DND-41 (cell line): ENCODE results near the gene SLC24A3.

ENCODE experiments used
- CTCF ChIP-seq: IDR thresholded peaks from 2 replicates; pipeline ENCODE4 v1.5.1; 2012; ENCODE audit warnings: borderline replicate concordance, low read length, moderate library complexity, mild to moderate bottlenecking; ENCODE audit not compliant: poor library complexity, severe bottlenecking; ENCODE audit errors: extremely low read depth
- EZH2 ChIP-seq: IDR thresholded peaks from 3 replicates; pipeline ENCODE4 v1.6.1; 2012; ENCODE audit warnings: borderline replicate concordance, low read depth, mild to moderate bottlenecking, moderate library complexity, low read length, inconsistent platforms; ENCODE audit not compliant: severe bottlenecking

GRCh38 chr20:19211252-19211651 lies 1.2 kb upstream of the SLC24A3 start:
- no peak for TF ChIP-seq CTCF
- no peak for TF ChIP-seq EZH2
